GM23248 (cell line): ENCODE results near the gene SEC16A.

ENCODE experiments used
- EZH2 ChIP-seq: fragments of 200-600 bp; sonication (generic); IDR thresholded peaks from 2 replicates; pipeline ENCODE4 v1.6.1; 2018; ENCODE audit warnings: antibody characterized with exemption, mild to moderate bottlenecking; ENCODE audit not compliant: insufficient read depth, poor library complexity, severe bottlenecking
- EZH2phosphoT487 ChIP-seq: fragments of 200-600 bp; sonication (generic); IDR thresholded peaks from 2 replicates; pipeline ENCODE4 v1.6.1; 2018; ENCODE audit warnings: antibody characterized with exemption, moderate library complexity, mild to moderate bottlenecking, low read depth; ENCODE audit not compliant: insufficient read depth

DNA sequence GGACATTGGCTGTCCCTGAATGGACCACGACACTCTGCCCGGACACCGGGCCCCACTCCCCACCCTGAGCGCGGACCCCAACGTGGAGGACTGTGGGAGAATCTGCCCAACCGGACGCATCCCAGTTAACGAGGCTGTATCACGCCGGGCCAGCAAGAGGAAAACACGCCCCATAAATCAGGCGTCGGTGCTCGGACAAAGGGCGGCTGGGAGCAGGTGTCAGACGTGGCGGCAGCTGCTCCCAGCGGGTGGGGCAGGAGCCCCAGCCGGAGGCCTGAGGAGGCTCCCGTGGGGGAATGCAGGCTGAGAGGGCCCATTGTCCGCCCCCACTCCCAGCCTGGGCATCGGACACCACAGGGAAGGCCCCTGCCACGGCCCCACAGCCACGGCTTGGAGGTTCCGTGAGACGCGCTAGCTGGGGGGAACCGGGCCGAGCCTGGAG, 43.8 kb upstream of the SEC16A start:
- TF ChIP-seq EZH2 (no peak), EZH2phosphoT487 (no peak)
